NCI-H774 (cell line): ENCODE results near the gene CLCN5.

Experiments
- DNase-seq: peaks from one replicate; lab custom pipeline; 2025; lab: John Stamatoyannopoulos, UW

The CLCN5 gene

GRCh38 chrX:50081282-50081889, 159.0 kb downstream of the CLCN5 start:
- DNase-seq = peak; percentile 21

- DNase-seq = no peak
Measured at GRCh38 chrX:50082741-50083140, 160.3 kb downstream of the CLCN5 start.

GRCh38 chrX:50088645-50089044, 166.2 kb downstream of the CLCN5 start:
- no peak for DNase-seq

GRCh38 chrX:50093625-50094024, 171.2 kb downstream of the CLCN5 start:
- no peak for DNase-seq

- no peak for DNase-seq
Measured at GRCh38 chrX:50097071-50097470, 174.7 kb downstream of the CLCN5 start.

GRCh38 chrX:50098241-50098640, 175.8 kb downstream of the CLCN5 start:
- DNase-seq = no peak

GRCh38 chrX:50098749-50099148, 176.4 kb downstream of the CLCN5 start:
- no peak for DNase-seq

GRCh38 chrX:50099331-50099730, 176.9 kb downstream of the CLCN5 start:
- no peak for DNase-seq

- no peak for DNase-seq
Measured at GRCh38 chrX:50100188-50100587, 177.8 kb downstream of the CLCN5 start.

GRCh38 chrX:50103176-50103575, 180.8 kb downstream of the CLCN5 start:
- DNase-seq = no peak

- no peak for DNase-seq
Measured at GRCh38 chrX:50103866-50104566, 181.6 kb downstream of the CLCN5 start.

GRCh38 chrX:50106051-50106675, 183.8 kb downstream of the CLCN5 start:
- no peak for DNase-seq

GRCh38 chrX:50107470-50107869, 185.1 kb downstream of the CLCN5 start:
- DNase-seq = no peak

- DNase-seq = no peak
Measured at GRCh38 chrX:50108264-50108663, 185.9 kb downstream of the CLCN5 start.

- DNase-seq = no peak
Measured at GRCh38 chrX:50111742-50112141, 189.3 kb downstream of the CLCN5 start.

GRCh38 chrX:50114113-50114512, 191.7 kb downstream of the CLCN5 start:
- DNase-seq = no peak

- DNase-seq = no peak
Measured at GRCh38 chrX:50115973-50116372, 193.6 kb downstream of the CLCN5 start.

- no peak for DNase-seq
Measured at GRCh38 chrX:50117476-50117875, 195.1 kb downstream of the CLCN5 start.

- DNase-seq = no peak
Measured at GRCh38 chrX:50125480-50125879, 203.1 kb downstream of the CLCN5 start.

- DNase-seq = no peak
Measured at GRCh38 chrX:50147972-50148371, 225.6 kb downstream of the CLCN5 start.
